Spinal cord (tissue), 10 donors: ENCODE results near the gene ZNF41. TPM values are rescaled to one million over a fixed set of nuclear protein-coding genes. Genes with fewer than 3 reads are reported as not detected.
"Not testable (repeated sequence)": the region's sequence is repeated elsewhere in the genome, so short reads cannot be mapped to it uniquely, and the experiment has no call there.

Experiments
- DNase-seq, 6 donors: peaks; one replicate each; pipeline versions ENCODE4 v3.0.0 to v3.0.0-alpha.2; 2013 to 2015; ENCODE audit warnings: low spot score in 6 of 6, low read depth in 4 of 6
- H3K27ac ChIP-seq: one replicate; pipeline ENCODE4 v1.5.1; 2013; ENCODE audit warnings: low read depth, low read length, control low read depth
- H3K27me3 ChIP-seq: one replicate; pipeline ENCODE4 v1.6.1; 2013; ENCODE audit warnings: low read length; ENCODE audit not compliant: control insufficient read depth, insufficient read depth
- H3K36me3 ChIP-seq: one replicate; pipeline ENCODE4 v1.6.1; 2013; ENCODE audit warnings: low read length; ENCODE audit not compliant: control insufficient read depth, insufficient read depth
- H3K4me1 ChIP-seq: one replicate; pipeline ENCODE4 v1.6.1; 2013; ENCODE audit warnings: low read length; ENCODE audit not compliant: control insufficient read depth, insufficient read depth
- H3K4me3 ChIP-seq: one replicate; pipeline ENCODE4 v1.5.1; 2013; ENCODE audit warnings: low read depth, low read length, control low read depth
- H3K9me3 ChIP-seq: one replicate; pipeline ENCODE4 v1.6.1; 2013; ENCODE audit warnings: low read length; ENCODE audit not compliant: control insufficient read depth, insufficient read depth
- WGBS: methylation state at CpG from one replicate; pipeline ENCODE4 v1.1.5; 2013; ENCODE audit warnings: missing lambda C conversion rate; ENCODE audit not compliant: insufficient coverage; 5-methylcytosine and 5-hydroxymethylcytosine counted together
- polyA plus RNA-seq, 2 donors: library from polyadenylated mRNA; unstranded; fragments of 120-200 nt; gene quantifications; one replicate each; pipeline ENCODE4 v1.2.1, GENCODE V29; 2013; ENCODE audit not compliant: insufficient read length in 2 of 2
- total RNA-seq, 2 donors: library from RNA; depleted of rRNA in 1 of 2; stranded (reverse); fragments of 120-200 nt in 1 of 2; fragments of >200 nt in 1 of 2; gene quantifications; one replicate each; pipeline versions ENCODE4 v1.2.3 to v1.2.4, GENCODE V29; 2013 to 2014
- donor health status: healthy.

Gene ZNF41
- total and polyA plus RNA-seq, 4 donors, result 10.1 to 14.2 (median 11.7) TPM

- H3K4me1 ChIP-seq, H3K27ac ChIP-seq, H3K27me3 ChIP-seq, H3K9me3 ChIP-seq, H3K36me3 ChIP-seq: not testable (repeated sequence)
- 17% methylated on average over 22 of the region's 70 CpGs for WGBS
- peak overlapping the region; percentile 29 for H3K4me3 ChIP-seq
- peak in 2 of 6 donors; percentile 39 to 77 for DNase-seq
These were observed 30.3 kb upstream of the ZNF41 start for GRCh38 chrX:47513034-47513965.

- H3K4me3 ChIP-seq, H3K36me3 ChIP-seq, H3K27me3 ChIP-seq, H3K27ac ChIP-seq, DNase-seq, H3K4me1 ChIP-seq, H3K9me3 ChIP-seq: not testable (repeated sequence)
- 57% methylated on average over 1 of the region's 6 CpGs for WGBS
These were observed 29.4 kb upstream of the ZNF41 start for GRCh38 chrX:47512383-47512782.

DNA sequence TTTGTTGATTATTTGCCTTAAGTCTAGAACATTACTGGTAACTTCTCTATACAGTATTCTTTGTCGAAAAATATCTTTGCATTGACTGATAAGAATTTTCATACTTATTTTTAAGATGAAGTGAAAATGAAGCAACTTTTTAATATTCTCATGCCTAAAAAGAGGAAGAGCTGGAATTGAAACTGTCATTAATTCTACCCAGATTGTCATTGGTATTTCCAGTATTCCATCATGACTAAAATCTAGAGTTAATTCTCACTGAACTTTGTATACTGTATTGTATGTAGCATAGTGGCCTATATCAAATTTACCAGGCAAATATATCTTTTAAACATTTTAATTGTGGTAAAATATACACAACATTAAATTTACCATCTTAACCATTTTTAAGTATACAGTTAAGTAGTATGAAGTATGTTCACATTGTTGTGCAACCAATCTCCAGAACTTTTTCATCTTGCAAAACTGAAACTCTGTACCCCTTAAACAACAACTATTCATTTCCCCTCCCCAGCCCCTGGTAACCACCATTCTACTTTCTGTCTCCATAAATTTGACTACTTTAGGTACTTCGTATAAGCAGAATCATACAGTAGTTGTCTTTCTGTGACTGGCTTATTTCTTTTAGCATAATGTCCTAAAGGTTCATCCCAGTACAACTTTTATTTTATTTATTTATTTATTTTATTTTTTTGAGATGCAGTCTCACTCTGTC lies 24.3 kb upstream of the ZNF41 start:
- Histone ChIP-seq H3K27ac (no peak overlapping the region), H3K4me1 (no peaks in the 10 kb centered on the region), H3K4me3 (no peak overlapping the region), H3K27me3 (no peaks in the 10 kb centered on the region), H3K36me3 (no peaks in the 10 kb centered on the region), H3K9me3 (no peaks in the 10 kb centered on the region)
- DNase-seq, result no peak
- WGBS, result no CpG with 5 or more reads among the region's 2 CpGs

DNA sequence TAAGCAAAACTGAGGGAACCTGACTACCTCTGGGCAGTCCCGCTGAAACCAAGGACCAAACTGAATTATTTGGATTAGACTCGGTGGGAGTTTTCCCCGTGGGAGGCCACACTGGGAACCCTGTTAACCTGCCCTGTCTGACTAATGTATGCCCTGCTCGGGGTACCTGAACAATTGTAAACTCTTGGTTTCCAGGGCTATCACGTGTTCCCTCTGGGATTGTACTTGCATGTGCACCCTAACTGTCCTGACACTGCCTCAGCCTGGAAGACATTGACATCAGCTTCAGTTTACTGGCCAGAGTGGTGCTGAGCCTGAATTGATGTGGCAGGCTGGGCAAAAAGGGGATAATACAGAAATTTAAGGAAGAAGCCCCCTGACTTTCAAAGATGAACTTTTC lies 20.1 kb upstream of the ZNF41 start:
- H3K4me1 ChIP-seq, result no peaks in the 10 kb centered on the region
- H3K27ac ChIP-seq, result no peak overlapping the region
- H3K27me3 ChIP-seq, result no peaks in the 10 kb centered on the region
- H3K36me3 ChIP-seq, result no peaks in the 10 kb centered on the region
- H3K9me3 ChIP-seq, result no peaks in the 10 kb centered on the region
- WGBS, result 48% methylated on average over 5 of the region's 5 CpGs
- DNase-seq, result no peak
- no peak overlapping the region for H3K4me3 ChIP-seq

DNA sequence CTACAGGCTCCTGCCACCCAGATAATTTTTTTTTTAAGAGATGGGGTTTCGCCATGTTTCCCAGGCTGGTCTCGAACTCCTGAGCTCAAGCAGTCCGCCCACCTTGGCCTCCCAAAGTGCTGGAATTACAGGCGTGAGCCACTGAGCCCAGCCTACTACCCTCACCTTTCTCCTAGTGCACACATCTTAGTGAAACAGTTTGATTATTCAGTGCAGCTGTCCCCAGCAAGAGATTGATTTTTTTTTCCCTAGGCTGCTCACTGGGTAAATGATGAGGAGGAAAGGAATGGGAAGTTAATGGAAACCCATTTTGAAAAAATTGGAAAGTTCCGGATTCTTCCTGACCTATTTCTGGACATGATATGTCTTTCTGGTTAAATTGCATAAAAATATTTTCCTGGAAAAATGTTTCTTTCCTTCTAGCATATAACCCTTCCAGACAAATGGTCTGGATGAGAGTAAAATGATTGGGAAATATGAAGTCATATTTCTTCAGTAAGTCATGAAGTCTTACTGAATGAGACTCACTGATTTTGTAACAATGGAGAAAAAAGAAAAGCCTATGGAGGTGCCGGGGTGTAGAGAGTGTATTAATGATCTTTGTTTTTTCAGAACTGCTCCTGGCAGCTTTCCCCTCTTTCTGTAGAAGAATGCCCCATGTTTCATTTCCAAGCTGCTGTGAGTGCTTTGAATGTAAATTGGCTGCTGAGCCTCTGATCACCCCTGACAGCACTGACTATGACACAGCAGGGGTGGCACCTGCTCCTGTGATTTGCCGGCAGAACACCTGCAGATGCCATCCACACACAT lies 19.5 kb upstream of the ZNF41 start:
- Histone ChIP-seq H3K27ac (no peak overlapping the region), H3K36me3 (no peaks in the 10 kb centered on the region)
- 52% methylated on average over 6 of the region's 7 CpGs for WGBS

DNA sequence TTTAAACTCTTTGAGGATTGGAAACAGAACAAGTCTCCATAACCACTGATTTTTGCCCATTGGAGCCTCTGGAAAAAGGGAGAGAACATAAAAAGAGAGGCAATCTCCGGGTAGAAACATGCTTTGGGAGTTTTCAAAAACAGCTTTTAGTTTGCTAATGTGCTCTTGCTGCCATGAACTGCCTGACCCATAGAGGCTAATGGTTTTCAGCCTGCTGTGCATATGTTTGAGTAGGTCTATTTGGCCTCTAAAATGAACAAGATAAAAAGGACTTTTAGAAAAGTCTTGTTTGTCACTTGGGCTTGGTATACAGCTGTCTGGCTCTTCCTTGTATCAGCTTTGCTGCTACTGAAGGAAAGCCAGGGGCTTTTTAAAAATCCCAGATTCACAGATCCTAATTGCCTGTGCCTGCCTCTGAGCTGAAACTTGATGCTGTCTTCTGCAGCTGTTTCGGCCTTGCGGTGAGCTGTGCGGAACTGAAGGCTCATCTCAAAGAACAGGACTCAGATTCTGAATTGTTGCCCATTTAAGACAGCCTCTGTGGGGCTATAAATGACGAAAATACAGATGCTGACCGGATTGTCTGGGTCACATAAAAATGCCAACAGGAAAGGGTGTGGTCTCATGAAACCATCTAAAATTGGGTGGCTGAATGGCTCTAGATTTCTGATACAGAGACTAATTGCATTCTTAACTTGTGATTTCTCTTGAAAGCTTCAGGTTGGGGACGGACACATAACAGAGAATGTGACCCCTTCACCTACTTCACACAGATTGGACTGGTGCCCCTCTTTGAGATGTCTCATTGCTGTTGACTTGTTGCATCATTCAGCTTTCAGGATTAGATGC lies 18.4 kb upstream of the ZNF41 start:
- Histone ChIP-seq H3K27ac (peak overlapping the region; percentile 35), H3K4me3 (no peak overlapping the region), H3K4me1 (no peaks in the 10 kb centered on the region), H3K9me3 (no peaks in the 10 kb centered on the region), H3K36me3 (no peaks in the 10 kb centered on the region), H3K27me3 (no peaks in the 10 kb centered on the region)
- 39% methylated on average over 6 of the region's 7 CpGs for WGBS
- DNase-seq, result peak in 2 of 6 donors; percentile 30 to 48

More for the DNA sequence above, 19.5 kb upstream of the ZNF41 start:
- Histone ChIP-seq H3K4me3 (no peak overlapping the region), H3K27me3 (no peaks in the 10 kb centered on the region), H3K9me3 (no peaks in the 10 kb centered on the region), H3K4me1 (no peaks in the 10 kb centered on the region)
- DNase-seq, result peak in 2 of 6 donors; percentile 41 to 73

DNA sequence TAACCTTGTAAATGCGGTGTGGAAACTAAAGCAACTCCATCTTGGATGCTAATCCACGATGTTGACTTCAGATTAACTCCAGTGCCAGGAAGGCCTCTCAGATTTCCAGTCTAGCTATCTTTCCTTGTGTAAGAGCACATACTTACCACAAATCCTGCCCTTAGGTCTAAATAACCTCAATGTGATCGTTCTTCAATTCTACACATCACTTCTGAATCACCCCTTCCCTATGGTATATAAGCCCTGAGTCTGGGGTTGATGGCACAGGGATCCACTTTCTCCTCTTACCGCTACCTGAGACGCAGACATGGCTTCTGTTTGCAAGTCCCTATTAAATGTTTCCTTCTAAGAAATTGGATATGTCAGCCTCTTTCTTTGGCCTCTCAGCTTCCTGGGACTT lies 17.5 kb upstream of the ZNF41 start:
- H3K4me1 ChIP-seq, result no peaks in the 10 kb centered on the region
- H3K36me3 ChIP-seq, result no peaks in the 10 kb centered on the region
- no peaks in the 10 kb centered on the region for H3K9me3 ChIP-seq
- no peak for DNase-seq
- 51% methylated on average over 2 of the region's 5 CpGs for WGBS
- H3K27me3 ChIP-seq, result no peaks in the 10 kb centered on the region
- H3K27ac ChIP-seq, result no peak overlapping the region
- no peak overlapping the region for H3K4me3 ChIP-seq

DNA sequence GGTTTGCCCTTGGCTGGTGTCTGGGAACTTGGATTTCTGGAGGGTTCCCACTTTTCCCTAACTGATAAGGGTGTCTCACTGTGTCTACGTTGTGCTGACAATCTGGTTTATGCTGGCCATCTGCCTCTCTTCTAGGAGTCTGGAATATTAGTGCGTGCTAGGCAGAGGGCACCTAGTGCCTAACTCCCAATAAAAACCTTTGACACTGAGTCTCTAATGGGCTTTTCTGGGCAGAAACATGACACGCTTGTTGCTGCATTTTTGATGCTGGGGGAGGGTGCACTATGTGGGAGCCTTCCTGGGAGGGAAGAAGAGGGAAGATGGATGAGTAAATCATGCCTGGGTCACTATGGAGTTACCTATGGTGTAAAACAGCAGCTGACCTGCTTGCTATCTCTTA lies 16.3 kb upstream of the ZNF41 start:
- no peaks in the 10 kb centered on the region for H3K9me3 ChIP-seq
- no peak overlapping the region for H3K4me3 ChIP-seq
- 80% methylated on average over 3 of the region's 3 CpGs for WGBS
- no peaks in the 10 kb centered on the region for H3K27me3 ChIP-seq
- H3K27ac ChIP-seq, result no peak overlapping the region
- no peaks in the 10 kb centered on the region for H3K36me3 ChIP-seq
- no peaks in the 10 kb centered on the region for H3K4me1 ChIP-seq
- no peak for DNase-seq

DNA sequence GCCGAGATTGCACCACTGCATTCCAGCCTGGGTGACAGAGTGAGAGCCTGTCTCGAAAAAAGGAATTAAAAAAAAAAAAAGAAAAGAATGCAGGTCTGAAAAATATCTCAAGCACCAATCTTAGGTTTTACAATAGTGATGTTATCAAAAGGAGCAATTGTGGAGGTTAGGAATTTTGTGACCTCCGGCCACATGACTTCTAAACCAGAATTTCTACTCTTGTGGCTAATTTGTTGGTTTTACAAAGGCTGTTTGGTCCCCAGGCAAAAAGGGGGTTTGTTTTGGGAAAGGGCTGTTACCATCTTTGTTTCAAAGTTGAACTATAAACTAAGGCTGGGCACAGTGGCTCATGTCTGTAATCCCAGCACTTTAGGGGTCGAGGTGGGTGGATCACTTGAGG lies 15.4 kb upstream of the ZNF41 start:
- Histone ChIP-seq H3K4me3 (no peak overlapping the region), H3K27me3 (no peaks in the 10 kb centered on the region), H3K9me3 (no peaks in the 10 kb centered on the region), H3K4me1 (no peaks in the 10 kb centered on the region), H3K36me3 (no peaks in the 10 kb centered on the region), H3K27ac (no peak overlapping the region)
- no peak for DNase-seq
- WGBS, result 100% methylated on average over 1 of the region's 4 CpGs
